NK-92 treated with Interleukin-12 subunit alpha and Interleukin-12 subunit beta, amount 100 ng/mL, for 24 hours (cell line): ENCODE measurements around the gene PSEN2.
"Not testable (repeated sequence)": the region's sequence is repeated elsewhere in the genome, so short reads cannot be mapped to it uniquely, and the experiment has no call there.

Experiments used
- DNase-seq: peaks from one replicate; lab custom pipeline; 2025; lab: John Stamatoyannopoulos, UW

Gene PSEN2

DNA sequence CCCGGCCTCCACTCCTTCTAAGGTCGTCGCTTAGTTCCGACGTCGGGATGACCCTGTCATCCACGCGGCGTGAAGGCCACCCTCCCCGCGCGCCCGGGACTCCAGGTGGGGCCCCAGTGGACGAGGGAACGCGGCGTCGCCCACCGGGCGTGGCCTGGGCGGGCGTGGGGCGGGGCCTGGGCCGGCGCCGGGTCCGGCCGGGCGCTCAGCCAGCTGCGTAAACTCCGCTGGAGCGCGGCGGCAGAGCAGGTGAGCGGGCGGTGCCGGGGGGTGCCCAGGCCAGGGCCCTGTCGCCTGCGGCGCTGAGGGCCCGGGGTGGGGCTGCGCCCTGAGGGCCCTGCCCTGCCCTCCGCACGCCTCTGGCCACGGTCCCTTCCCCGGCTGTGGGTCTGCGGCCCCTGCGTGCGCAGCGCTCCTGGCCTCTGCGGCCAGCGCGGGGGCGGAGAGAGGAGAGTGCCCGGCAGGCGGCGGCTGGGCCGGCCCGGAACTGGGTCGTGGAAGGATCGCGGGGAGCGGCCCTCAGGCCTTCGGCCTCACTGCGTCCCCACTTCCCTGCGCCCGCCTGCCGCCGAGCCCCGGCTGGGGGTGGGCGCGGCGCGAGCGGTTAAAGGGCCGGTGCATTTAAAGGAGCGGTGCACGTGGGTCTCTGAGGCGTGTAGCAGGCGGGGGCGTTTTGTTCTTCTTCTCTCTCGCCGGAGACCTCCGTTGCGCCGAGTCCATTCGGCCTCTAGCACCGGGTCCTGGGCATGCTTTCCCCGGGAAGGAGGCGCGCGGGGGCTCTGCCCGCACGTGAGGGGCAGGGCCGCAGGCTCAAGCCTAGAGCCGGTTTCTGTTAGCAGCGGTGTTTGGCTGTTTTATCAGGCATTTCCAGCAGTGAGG lies at the start of gene PSEN2:
TSS of gene PSEN2 (plus strand) at position 216 of the 879 bp plus-strand sequence. CDS start 11,292 bp downstream, outside the sequence.
- no peak for DNase-seq

DNA sequence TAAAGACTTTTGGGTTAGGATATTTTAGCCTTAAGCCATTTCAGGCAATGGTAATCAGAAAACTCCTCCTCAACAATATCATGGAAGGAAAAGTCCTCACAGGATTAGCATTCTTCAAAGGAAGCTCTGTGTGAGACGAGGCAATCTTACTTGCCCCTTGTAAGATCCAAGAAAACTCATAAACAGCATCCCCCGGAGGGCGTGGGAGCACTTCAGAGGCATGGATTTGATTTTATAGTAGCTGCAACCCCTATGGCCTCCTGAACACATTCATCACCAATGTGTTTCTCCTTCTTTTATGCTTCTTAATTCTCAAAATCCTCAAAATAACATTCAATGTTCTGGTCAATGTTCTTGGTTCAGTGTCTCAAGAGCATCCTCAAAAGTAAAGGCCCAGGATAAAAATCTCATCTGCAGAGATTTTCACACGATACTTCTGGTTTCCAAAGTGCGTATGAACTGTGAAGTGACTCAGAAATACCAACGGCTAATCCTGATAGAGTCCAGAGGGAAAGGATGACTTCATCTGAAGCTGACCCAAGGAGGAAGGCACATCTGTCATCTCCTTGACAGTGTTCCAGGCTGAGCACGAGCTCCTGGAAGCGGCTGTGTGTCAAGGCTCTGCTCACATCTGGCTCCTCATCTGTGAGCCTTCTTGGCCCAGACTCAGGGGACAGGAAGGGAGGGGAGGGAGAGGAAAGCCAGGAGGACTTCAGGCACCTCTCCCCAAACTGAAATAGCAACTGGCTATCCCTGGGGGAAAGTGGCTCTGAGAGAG lies 49.3 kb upstream of the PSEN2 start:
- no peak for DNase-seq

DNA sequence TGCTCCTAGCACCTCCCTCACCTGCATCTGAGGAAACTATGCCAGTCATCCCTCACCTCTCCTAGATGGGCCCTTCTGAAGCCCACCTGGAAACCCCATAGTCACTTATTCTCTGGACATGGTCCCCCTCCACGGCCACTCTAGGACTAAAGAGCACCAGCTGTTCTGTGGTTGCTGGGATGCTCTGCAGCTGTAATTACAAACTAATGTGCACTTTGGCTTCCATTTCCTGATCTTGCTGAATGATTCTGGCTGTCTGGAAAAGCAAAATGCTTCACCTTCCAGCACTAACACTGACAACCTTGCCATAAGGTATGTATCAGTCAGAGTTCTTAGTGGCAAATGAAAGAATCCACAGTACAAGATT lies 48.7 kb upstream of the PSEN2 start:
- DNase-seq, result no peak

DNA sequence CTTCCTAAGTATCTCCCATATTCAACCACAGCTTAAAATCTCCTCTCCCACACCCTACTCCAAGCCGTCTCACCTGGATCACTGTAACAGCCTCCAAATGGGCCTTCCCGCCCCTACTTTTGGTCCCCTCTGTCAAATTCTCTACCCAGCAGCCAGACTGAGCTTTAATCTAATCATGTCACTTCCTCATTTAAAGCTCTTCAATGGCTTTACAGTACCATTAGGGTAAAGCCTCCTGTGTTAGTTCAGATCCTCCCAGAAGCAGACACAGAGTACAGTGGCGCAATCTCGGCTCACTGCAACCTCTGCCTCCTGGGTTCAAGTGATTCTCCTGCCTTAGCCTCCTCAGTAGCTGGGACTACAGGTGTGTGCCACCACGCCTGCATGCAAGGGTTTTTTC lies 46.8 kb upstream of the PSEN2 start:
- DNase-seq, result no peak

DNA sequence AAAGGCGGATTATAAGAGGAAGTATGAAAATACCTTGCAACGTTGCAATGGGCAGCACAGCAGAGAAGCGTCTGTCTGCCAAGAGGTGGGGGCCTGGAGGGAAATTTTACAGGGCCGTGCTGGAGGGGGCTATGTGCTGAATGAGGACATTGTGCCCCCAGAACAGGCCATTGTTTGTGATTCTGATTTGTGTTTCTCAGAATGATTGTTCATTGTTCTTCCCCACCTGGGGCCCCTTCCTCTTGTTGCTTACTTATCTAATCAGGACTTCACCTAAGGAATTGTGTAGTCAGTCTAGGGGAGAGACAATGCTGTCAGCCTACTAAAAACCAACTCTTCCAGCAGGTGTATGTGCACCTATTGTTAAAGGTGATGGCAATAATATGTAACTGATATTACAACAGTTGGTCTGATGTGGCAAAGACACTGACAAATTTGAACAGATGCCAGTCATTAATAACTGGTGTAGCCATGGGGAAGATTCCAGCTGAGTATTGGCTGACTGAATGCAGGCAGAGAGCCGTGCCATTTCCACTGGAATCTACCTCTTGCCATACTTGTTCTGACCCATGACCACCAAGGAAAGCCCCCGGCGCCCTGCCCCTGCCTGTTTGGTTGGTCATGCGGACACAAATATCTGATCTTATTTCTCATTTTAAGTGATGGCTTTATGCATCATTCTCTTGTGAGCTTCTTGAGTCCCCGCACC lies 45.2 kb upstream of the PSEN2 start:
- no peak for DNase-seq

GRCh38 chr1:226825746-226826100 lies 44.7 kb upstream of the PSEN2 start:
- no peak for DNase-seq

GRCh38 chr1:226826479-226827261 lies 43.7 kb upstream of the PSEN2 start:
- DNase-seq, result no peak

DNA sequence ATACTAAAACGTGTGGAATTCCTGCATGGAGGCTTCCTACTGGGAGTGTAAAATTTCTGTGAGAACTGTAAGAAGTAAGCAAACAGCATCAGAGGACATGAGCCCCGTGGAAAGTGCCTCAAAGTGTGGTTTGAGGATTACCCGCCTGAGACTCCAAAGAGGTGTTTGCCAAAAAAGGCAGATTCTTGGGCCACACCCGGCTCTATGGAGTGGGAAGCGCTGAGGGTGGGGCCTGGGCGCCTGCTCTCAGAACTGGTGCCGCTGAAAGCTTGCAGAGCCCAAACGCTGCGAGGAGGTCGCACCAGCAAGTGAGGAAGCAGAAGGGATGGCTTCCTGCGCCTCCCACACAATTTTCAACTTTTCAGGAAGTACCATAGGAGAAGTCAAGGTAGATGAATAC lies 43.0 kb upstream of the PSEN2 start:
- no peak for DNase-seq

DNA sequence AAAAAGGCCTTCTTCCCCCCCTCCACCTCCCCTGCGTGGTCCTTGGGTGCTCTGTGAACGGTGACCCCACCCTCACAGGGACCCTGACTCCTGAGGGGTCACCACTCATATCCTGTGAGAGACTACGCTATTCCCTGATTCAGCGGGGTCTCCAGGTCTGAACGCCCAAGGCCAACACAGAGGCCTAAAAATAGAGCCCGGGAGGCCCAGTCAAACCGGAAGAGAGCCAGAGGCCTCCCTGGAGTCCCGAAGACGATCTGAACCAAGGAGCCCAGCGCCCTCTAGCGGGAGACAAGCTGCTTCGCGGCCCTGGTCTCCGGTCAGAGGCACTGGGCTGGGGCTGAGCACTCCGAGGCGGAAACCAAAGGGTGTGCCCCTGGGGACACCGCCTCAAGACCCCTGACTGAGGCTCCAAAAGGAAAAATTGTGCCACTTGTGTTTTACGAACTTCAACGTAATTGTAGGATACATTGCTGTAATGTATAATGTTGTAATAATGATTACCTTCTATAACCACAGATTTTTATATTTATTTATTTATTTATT lies 42.4 kb upstream of the PSEN2 start:
- peak; percentile 87 for DNase-seq

DNA sequence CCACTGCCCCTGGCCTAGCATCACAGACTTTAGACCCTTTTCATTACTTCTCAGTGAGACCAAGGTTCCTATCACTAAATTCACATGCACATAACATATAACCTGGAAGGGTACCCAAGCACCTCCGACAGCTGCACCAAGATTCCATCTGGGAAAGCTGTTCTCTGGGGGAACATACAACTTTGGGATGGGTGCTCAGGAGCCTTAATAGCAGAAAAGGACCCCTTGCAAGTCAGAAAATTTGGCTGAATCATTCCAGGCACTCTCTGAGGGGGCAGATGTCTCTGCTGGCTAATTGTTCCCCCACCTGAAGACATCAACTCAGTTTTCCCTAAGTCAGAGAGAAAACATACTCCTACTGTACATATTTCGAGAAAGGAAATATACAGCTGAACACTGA lies 41.3 kb upstream of the PSEN2 start:
- DNase-seq, result no peak

DNA sequence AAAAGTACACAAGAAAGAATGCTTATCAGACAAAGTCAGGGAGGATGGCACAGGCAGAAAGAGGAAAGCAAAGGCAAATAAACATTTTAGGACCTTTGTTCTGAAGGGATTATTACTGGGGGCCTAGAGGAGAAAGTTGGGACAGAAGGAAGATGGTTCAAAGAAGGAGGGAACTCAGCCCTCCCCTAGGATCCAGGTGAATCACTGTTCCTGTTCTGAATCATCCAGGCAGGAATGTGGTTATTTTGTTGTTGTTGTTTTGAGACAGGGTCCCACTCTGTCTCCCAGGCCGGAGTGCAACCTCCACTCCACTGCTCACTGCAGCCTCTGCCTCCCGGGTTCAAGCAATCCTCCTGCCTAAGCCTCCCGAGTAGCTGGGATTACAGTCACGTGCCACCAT lies 38.5 kb upstream of the PSEN2 start:
- no peak for DNase-seq

DNA sequence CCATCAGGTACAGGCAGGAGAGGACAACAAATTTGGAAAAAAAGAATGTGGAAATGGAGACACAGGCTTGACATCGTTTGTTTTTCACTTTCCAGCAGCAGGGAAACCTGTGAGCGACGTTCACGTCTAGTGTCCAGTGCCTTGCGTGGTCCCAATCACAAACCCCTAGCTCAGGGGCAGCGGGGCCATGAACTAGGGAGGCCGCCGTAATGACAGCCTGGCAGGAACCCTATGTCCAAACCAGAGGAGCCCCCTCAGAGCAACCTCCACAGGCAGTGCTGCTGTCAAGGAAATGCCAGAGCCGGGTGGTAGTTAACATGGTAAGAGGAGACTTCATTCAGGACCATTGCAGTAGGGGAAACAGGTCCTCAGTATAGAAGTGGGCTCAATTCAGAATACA lies 37.8 kb upstream of the PSEN2 start:
- DNase-seq, result no peak

DNA sequence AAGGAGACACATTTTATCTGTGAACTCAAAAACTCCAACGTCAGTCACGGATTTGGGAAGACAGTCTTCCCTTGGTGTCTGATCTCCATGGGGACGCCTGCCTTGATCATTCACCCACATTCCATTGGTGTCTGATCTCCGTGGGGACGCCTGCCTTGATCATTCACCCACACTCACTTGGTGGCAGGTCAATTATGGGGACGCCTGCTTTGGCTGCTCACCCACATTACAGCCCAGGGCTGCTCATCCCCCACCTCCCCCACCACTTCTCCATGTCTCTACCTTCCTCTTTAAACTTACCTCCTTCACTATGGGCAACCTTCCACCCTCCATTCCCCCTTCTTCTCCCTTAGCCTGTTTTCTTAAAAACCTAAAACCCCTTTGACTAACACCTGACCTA lies 36.2 kb upstream of the PSEN2 start:
- not testable (repeated sequence) for DNase-seq

DNA sequence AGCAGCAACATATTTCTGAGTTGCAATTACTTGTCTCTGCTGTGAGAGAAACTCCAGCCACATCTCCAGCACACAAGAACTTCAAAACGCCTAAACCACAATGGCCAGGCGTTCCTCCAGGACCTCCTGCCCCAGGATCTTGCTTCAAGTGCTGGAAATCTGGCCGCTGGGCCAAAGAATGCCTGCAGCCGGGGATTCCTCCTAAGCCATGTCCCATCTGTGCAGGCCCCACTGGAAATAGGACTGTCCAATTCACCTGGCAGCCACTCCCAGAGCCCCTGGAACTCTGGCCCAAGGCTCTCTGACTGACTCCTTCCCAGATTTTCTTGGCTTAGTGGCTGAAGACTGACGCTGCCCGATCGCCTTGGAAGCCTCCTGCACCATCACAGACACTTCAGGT lies 35.0 kb upstream of the PSEN2 start:
- not testable (repeated sequence) for DNase-seq

GRCh38 chr1:226837966-226838365 lies 32.5 kb upstream of the PSEN2 start:
- not testable (repeated sequence) for DNase-seq

- DNase-seq, result no peak
These were observed 32.0 kb upstream of the PSEN2 start for GRCh38 chr1:226838456-226838855.

- no peak for DNase-seq
These were observed 24.8 kb upstream of the PSEN2 start for GRCh38 chr1:226845624-226846023.

- no peak for DNase-seq
These were observed 23.6 kb upstream of the PSEN2 start for GRCh38 chr1:226846786-226847185.

GRCh38 chr1:226854548-226854947 lies 15.9 kb upstream of the PSEN2 start:
- DNase-seq, result not testable (repeated sequence)

- DNase-seq, result no peak
These were observed 7.5 kb upstream of the PSEN2 start for GRCh38 chr1:226862890-226863289.

- DNase-seq, result no peak
These were observed 7.0 kb upstream of the PSEN2 start for GRCh38 chr1:226863446-226863845.

DNA sequence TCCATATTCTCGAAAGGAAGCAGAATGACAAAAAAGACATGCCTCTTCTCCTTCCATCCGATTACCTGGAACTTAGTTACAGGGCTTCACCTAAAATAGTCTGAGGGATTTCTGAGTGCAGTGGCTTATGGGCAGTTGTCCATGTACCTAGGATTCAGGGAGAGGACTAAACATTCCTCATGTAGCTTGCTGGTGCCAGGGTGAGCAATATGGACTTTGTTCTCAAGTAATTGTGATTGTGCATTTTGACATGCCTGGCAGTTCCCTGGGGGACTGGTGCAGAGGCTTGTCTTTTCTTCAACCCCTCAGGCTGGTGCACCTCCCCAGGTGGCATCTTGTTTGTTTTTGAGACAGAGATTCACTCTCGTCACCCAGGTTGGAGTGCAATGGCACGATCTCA lies 6.1 kb upstream of the PSEN2 start:
- DNase-seq, result no peak
